Suprapubic skin (tissue), 4 donors: ENCODE results near the gene PPP2R3B.

Experiments used
- EP300 ChIP-seq: sonication (generic); formaldehyde crosslinking; IDR thresholded peaks from one replicate; pipeline ENCODE4 v1.6.1; 2017; ENCODE audit warnings: antibody characterized with exemption
- POLR2A ChIP-seq, 2 donors: fragments of 450-650 bp; IDR thresholded peaks; one replicate each; pipeline ENCODE4 v1.6.1; 2017; ENCODE audit warnings: antibody characterized with exemption in 2 of 2, mild to moderate bottlenecking in 2 of 2, moderate library complexity in 2 of 2
- POLR2AphosphoS5 ChIP-seq, 3 donors: sonication (generic); formaldehyde crosslinking; IDR thresholded peaks; one replicate each; pipeline ENCODE4 v1.6.1; 2017; ENCODE audit warnings: antibody characterized with exemption in 3 of 3
- TF ChIP-seq, protein P1 (sequence below), 2 donors: fragments of 200-600 bp in 1 of 2; fragments of 450-650 bp in 1 of 2; sonication (generic) in 1 of 2; IDR thresholded peaks; one replicate each; pipeline ENCODE4 v1.5.1; 2016 to 2019; ENCODE audit warnings: antibody characterized with exemption in 2 of 2, mild to moderate bottlenecking in 1 of 2, moderate library complexity in 1 of 2

- TF ChIP-seq EP300 (no peak), POLR2A (IDR thresholded peaks at IDR 0.05) (no peak), POLR2AphosphoS5 (IDR thresholded peaks at IDR 0.05) (no peak)
- TF ChIP-seq, protein P1, sequence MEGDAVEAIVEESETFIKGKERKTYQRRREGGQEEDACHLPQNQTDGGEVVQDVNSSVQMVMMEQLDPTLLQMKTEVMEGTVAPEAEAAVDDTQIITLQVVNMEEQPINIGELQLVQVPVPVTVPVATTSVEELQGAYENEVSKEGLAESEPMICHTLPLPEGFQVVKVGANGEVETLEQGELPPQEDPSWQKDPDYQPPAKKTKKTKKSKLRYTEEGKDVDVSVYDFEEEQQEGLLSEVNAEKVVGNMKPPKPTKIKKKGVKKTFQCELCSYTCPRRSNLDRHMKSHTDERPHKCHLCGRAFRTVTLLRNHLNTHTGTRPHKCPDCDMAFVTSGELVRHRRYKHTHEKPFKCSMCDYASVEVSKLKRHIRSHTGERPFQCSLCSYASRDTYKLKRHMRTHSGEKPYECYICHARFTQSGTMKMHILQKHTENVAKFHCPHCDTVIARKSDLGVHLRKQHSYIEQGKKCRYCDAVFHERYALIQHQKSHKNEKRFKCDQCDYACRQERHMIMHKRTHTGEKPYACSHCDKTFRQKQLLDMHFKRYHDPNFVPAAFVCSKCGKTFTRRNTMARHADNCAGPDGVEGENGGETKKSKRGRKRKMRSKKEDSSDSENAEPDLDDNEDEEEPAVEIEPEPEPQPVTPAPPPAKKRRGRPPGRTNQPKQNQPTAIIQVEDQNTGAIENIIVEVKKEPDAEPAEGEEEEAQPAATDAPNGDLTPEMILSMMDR (IDR thresholded peaks at IDR 0.05) = no peak
Measured at GRCh38 chrX:370963-371745, 15.6 kb downstream of the PPP2R3B start.
